Activated T-cell treated with anti-CD3 and anti-CD28 coated beads for 48 hours (primary cell): Measurements from ENCODE around the gene BIRC5.
"Not testable (repeated sequence)": the region's sequence is repeated elsewhere in the genome, so short reads cannot be mapped to it uniquely, and the experiment has no call there.

Experiments used
- DNase-seq: peaks from one replicate; pipeline ENCODE4 v3.0.0-alpha.2; 2020; ENCODE audit warnings: low read depth

Gene BIRC5

DNA sequence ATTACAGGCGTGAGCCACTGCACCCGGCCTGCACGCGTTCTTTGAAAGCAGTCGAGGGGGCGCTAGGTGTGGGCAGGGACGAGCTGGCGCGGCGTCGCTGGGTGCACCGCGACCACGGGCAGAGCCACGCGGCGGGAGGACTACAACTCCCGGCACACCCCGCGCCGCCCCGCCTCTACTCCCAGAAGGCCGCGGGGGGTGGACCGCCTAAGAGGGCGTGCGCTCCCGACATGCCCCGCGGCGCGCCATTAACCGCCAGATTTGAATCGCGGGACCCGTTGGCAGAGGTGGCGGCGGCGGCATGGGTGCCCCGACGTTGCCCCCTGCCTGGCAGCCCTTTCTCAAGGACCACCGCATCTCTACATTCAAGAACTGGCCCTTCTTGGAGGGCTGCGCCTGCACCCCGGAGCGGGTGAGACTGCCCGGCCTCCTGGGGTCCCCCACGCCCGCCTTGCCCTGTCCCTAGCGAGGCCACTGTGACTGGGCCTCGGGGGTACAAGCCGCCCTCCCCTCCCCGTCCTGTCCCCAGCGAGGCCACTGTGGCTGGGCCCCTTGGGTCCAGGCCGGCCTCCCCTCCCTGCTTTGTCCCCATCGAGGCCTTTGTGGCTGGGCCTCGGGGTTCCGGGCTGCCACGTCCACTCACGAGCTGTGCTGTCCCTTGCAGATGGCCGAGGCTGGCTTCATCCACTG, at the start of gene BIRC5:
TSS of gene BIRC5 (plus strand) at position 238 of the 690 bp plus-strand sequence. CDS start at position 302, 64 bp downstream.
- DNase-seq, result peak; percentile 93

DNA sequence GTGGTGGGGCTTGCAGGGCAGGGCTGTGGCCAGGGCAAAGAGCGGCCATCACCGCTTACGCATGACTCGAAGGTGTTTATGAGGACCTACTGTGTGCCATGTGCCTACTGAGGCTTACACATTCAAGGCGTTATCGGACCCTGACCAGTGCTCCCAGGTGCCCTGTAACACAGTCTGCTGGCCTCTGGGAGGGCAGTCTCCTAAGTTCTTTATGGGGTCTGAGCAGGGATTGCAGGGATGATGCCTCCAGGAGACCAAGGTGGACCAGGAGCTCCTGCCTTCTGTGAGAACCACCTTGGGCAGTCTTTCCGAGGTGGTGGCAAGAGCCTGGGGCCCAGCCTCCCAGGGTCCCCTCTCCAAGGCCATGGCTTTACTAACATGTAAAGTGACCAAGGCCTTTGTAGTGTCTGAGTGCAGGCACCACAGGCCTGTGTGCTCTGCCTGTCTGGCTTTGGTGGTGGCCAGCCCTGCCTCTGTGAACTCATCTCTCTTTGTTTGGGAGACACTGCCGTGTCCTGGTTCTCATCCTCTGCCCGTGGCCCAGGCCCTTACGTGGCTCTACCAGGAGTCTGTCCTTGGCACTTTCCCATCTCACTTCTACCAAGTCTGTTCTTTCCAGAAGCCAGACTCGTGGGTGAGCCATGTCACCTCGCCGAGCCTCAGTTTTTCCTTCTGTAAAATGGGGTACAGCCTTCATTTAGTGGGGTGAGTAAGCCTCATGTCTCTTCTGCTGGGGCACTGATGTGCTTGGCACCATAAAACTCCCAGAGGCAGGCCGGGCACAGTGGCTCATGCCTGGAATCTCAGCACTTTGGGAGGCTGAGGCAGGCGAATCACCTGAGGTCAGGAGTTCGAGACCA, 49.1 kb upstream of the BIRC5 start:
- DNase-seq, result no peak

DNA sequence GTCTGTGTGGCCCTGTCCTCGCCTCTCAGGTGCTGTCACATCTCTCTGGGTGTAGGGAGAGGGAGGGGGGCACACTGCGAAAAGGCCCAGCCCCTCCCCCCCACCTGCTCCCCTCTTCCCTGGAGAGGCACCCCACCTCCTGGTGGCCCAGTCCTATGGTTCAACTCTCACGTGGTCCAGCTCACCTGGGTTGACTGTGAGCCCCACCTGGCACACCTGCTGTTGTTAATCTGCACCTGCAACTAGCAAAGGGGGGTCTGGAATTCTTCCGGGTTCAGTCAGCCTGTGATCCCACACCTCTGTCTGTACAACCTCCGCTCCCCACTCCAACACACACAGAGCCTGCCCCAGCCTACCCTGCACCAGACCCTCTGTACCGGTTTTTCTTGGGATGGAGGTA, 47.6 kb upstream of the BIRC5 start:
- no peak for DNase-seq

DNA sequence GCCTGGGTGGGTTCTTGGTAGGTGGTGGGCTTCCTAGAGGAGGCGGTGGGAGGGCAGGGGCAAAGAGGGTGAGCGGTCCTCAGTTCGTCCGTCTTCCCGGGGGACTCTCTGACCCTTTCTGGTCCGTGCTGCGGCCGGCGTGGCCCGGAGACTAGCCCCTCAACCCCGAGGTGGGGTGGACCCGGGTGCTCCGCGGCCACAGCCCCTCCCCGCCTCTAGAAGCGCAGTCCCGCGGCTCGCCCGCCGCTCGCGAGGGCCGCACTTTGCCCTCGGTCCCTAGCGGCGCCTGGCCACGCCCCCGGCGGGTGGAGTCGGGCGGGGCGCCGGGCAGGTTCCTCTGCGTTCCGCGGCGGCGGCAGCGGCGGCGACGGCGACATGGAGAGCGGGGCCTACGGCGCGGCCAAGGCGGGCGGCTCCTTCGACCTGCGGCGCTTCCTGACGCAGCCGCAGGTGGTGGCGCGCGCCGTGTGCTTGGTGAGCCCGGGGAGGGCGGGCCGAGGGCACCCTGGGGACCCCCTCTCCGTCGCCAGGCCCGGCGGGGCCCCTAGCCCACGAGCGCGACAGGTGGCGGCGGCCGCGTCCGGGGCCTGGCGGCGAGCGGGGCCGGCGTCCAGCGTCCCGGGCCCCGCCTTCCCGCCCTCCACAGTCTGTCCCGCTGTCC, 45.7 kb upstream of the BIRC5 start, which contains the start of gene SYNGR2:
TSS of gene SYNGR2 (plus strand) at position 340 of the 661 bp plus-strand sequence. CDS start at position 376, 36 bp downstream.
- DNase-seq, result peak; percentile 90

DNA sequence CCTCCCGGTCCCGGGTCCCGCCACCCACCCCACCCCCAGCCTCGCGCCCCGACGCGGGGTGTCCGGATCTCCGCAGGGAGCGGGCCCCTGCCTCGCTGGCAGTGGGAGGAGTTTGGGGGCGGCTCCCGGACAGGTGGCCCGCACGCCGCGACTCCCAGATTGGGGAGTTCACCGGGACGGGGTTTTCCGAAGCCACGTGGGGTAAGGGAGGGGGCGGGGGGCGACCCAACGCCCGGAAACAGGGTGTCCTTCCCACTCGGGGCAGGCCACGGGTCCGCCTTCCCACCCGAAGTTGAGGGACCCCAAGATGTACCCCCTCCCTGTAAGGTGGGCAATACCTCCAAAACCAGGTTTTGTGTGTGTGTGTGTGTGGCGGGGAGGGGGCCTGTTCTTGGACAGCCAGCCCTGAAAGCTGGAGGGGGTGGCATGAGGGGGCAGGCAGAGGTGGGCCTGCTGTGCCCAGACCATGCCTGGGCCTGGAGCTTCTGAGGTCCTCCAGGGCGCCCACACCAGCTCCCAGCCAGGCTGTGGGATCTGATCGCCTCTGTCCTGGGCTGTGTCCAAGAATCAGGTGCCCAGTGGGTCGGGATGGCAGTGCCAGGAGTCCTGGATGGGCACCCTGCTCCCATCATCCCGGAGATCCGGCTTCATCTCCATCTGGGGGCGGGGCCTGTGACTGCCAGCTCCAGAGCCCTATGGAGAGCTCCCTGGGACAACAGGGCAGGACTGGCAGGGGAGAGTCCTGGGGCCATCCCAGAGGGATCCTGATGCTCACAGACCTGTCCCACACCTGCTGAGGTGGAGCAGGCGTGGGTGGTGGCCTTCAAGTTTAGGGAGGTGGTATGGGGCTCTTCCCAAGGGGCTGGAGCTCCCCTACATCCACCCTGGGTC, 44.9 kb upstream of the BIRC5 start:
- DNase-seq, result peak; percentile 57

DNA sequence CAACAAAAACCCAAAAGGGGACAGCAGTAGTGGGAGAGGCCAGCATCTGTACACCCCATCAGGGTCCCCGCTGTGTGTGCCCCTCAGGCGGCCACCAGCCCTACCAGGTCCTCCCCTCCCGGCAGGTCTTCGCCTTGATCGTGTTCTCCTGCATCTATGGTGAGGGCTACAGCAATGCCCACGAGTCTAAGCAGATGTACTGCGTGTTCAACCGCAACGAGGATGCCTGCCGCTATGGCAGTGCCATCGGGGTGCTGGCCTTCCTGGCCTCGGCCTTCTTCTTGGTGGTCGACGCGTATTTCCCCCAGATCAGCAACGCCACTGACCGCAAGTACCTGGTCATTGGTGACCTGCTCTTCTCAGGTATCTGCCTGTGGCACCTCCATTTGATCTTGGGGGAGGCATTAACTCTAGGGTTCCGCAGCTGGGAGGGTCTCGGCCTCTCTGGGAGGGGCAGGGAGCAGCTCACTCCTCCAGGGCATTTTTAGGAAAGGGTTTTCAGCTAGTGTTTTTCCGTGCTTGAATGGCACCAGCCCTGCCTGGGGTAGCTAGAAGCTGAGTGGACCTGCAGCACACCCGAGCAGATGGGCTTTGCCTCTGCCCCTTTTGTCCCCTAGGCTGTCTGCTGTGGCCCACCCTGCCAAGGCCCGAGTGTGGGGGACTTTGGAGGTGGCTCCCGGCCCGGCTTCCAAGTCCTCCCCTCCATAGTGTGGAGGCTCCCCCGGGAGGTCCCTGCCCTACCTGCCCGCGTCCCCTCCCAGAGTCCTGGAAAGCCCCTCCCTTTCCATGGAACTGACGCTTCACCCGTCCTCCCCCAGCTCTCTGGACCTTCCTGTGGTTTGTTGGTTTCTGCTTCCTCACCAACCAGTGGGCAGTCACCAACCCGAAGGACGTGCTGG, 43.1 kb upstream of the BIRC5 start:
- DNase-seq, result no peak

DNA sequence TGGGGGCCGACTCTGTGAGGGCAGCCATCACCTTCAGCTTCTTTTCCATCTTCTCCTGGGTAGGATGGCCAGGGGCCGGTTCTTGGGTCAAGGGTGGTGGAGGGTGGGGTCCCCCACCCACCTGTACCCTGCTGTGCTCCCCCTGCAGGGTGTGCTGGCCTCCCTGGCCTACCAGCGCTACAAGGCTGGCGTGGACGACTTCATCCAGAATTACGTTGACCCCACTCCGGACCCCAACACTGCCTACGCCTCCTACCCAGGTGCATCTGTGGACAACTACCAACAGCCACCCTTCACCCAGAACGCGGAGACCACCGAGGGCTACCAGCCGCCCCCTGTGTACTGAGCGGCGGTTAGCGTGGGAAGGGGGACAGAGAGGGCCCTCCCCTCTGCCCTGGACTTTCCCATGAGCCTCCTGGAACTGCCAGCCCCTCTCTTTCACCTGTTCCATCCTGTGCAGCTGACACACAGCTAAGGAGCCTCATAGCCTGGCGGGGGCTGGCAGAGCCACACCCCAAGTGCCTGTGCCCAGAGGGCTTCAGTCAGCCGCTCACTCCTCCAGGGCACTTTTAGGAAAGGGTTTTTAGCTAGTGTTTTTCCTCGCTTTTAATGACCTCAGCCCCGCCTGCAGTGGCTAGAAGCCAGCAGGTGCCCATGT, 42.3 kb upstream of the BIRC5 start:
- not testable (repeated sequence) for DNase-seq

DNA sequence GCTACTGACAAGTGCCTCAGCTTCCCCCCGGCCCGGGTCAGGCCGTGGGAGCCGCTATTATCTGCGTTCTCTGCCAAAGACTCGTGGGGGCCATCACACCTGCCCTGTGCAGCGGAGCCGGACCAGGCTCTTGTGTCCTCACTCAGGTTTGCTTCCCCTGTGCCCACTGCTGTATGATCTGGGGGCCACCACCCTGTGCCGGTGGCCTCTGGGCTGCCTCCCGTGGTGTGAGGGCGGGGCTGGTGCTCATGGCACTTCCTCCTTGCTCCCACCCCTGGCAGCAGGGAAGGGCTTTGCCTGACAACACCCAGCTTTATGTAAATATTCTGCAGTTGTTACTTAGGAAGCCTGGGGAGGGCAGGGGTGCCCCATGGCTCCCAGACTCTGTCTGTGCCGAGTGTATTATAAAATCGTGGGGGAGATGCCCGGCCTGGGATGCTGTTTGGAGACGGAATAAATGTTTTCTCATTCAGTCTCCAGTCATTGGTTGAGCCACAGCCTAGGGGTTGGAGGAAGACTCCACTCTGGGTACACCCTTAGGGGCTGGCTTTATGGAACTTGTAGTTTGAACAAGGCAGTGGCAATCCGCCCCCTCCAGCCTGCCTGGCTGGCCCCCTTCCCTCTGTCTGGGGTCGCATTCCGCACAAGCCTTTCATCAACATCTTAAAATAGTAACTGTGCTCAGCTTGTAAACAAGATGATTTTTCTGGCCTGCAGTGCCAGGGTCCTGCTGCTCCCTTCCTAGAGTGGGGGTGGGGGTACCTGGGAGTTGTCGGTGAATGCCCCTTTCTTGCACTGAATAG, 41.6 kb upstream of the BIRC5 start:
- no peak for DNase-seq

DNA sequence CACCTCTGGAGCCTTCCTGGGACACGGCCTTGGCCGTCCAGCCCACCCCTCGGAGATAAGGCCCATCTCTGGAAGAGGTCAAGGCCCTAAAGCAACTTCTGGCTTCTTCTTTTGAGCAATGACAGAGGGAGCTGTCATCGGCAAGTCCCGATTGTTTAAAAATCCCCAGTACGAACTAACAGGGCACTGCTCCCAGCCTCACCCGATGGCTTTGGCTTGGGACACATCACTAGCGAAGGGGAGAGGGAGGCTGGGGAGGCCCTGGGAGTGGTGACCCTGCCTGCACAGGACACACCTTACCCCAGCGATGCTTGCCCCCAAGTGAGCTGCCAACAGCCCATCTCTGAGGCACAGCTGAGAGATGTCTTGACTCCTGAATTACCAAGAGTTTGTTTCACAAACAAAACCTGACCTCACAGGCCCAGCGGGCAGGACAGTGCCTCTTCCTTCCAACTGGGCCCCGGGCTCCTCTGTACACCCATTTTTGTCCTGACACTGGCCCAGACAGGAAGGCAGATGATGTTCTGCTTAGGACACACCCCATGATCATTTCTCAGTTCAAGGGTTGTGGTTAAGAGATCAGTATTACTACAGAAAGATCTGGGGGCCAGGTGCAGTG, 40.8 kb upstream of the BIRC5 start:
- DNase-seq, result no peak

DNA sequence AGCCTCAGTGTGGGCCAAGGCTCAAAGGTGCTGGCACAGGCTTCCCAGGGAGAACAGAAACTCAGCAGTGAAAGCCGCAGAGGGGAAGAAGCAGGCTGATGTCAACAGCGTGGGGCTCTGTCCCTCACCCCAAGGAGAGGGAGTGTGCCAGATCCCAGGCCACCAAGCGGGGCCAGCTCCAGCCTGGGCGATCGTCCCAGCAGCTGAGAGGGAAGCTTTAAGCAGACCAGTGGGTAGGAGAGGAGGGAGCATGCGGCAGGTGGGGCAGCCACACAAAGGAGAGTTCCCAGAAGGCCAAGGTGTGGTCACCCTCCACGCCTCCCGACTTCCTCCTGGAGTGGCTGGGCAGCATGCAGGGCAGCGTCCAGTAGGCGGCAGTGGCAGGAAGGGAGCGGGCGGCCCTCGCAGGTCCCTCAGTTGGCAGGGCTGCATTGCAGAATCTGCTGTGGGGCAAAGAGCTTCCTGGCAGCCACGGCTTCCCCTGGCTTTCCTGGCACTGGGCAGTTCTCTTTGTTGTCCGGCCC, 39.6 kb upstream of the BIRC5 start:
- DNase-seq, result no peak

DNA sequence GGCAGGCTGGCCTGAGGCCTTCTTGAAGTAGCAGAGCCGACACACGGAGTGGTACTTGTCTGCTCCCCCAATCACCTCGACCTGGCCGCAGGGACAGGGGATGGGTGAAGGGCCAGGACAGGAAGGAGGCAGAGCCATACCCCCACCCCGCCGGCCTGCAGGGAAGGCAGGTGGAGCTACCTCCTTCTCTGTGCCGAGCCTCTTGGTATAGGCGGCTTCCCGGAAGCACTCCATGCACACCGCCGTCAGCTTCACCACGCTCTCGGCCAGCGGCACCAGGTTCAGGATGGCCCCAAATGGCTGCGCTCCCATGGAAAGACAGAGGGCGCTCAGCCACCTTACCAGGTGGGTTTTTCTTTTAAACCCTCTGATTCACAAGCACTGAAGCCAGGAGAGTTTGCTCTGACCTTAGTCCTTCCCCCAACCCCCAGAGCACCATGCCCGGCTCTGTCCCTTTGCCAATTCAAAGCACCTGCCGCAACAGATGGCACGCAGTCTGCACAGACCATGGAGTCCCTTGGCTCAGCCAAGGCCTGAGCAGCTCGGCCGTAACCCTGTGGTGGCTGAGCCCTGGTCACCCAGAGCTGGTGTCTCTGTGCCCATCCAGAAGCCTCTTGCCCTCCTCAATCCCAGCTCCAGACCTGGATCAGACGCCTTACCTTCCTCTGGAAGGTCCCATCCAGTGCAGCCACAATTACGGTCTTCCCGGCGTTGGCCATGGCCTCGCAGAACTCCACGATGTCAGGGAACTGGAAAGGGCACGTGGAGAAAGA, 39.0 kb upstream of the BIRC5 start:
- no peak for DNase-seq

DNA sequence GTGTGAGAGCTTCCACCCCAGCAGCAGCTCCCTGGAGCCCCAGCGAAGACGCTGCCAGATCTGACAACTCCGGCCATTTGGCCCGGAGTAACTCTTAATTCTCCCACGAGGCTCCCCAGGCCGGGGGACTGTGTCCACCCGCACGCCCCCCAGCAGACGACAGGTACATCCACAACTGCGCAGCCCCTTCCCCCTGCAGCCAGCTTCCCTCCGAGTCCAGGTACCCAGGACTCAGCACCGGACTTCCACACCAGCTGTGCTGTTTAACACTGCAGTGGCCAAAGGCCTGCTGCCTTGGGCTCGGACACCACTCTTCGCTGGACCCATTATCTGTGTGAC, 38.4 kb upstream of the BIRC5 start:
- DNase-seq, result no peak

DNA sequence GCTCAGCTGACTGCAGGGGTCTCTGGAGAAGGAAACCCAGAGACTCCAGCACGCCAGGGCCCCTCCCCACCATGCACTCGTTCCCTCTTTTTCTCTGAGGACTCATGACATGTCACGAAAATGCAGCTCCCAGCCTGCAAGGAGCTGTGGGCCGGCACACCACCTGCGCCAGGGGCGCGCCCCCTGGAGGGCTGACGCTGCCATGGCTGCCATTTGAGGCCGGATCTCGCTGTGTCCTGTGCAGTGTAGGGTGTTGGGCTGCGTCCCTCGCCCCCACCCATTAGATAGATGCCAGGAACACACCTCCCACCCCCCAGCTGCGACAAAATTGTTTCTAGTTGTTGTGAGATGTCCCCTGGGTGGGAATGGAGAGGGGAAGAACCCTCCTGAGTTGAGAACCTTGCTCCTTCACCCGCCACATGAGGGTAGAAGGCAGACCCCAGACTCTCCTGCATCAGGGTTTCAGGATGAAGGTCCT, 37.5 kb upstream of the BIRC5 start:
- peak; percentile 77 for DNase-seq

DNA sequence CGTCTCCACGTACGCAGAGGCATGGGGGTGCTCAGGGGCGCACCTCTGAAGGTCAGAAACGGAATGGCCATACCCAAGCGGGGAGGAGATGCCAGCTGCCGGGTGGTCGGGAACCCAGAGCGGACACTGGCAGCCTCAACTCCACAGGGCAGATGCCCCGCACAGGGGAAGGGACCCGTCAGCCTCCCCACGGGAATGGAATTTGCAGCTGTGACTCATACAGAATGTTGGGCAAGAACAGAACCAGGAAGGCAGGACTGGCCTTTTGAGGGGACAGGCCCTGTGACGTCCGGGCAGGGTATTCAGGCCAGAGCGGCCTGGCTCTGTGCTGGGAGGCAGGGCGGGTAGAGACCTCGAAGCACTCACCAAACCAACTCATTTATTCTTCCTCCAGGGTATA, 34.7 kb upstream of the BIRC5 start:
- DNase-seq, result no peak

DNA sequence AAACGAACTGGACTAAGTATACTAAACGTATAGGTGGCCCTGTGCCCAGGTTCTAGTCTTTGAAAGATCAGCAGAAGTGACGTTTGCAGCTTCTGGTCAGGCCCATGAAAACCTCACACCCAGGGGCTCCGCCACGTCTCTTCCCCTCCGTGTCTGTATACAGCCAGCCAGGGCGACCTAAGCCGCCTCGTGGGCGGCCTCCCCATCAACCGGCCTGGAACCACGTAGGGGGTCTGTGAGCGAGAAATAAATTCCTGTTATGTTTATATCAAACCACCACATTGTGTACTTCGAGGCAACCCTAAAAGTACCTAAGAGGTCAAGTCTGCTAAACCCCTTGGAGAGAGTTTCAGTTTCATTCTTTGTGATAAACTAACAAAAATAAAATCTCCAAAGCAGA, 34.0 kb upstream of the BIRC5 start:
- no peak for DNase-seq

DNA sequence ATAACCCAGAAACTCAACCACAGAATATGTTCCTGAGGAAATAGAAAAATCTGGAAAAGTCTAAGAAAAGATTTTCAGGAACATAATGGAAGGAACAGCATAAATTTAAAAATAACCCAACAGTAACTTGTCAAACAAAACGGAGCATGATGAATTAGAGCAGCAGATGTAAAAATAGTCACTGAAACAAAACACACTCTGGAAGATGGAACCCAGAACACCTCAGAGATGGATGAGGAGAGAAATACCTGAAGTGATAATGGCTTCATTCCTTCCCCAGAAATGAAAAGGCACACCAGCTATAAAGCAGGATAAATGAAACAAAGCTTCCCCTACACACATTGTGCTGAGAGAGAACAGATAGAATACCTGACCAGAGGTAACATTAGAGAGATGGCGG, 33.5 kb upstream of the BIRC5 start:
- DNase-seq, result no peak

DNA sequence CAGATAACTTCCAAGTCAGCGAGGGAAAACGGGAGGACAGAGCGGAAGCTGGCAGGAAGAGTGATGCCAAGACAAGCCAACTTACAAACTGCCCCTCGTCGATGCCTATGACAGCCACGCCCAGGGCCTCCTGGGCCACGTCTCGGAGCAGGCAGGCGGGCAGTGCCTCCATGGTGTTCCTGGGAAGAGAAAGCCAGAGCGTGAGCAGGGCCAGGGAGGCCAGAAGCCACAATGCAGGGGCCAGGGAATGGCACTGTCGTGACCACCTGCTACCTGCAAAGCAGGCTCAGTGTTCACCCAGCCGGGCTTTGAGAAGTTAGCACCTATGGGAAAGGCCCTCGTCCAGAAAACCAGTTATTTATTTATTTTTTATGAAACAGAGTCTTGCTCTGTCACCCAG, 31.5 kb upstream of the BIRC5 start:
- no peak for DNase-seq

DNA sequence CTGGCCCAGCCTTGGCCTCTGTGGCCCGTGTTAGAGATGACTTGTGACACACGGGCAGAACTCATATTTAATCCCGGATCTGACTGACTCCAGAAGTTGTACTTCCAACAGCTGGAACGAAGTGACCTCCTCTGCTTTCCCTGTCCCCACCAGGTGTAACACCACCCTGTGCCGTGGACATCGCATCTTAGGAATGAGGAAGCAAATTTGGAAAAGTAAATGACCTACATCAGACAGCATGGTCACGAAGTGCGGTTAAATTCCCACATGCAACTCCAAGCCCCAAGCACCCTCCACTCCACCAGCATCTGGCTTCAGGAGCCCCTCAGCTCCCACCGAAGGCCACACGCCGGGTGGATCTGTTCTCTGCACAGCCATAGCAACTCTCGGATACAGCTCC, 30.1 kb upstream of the BIRC5 start:
- no peak for DNase-seq
